ENCODE results near the gene RCC1.

- no peak for TF ChIP-seq CTCF (IDR thresholded peaks at IDR 0.05)
- TF ChIP-seq POLR2A (IDR thresholded peaks at IDR 0.05): no peak
- TF ChIP-seq POLR2AphosphoS5 (IDR thresholded peaks at IDR 0.05): no peak
Observed at GRCh38 chr1:28519946-28520725, 14.3 kb downstream of the RCC1 start.
